GM12873 (cell line): ENCODE results near the gene ASAP2.

Experiments
- TF ChIP-seq, protein P1 (sequence below): IDR thresholded peaks from 2 replicates; pipeline ENCODE4 v1.5.1; 2012; ENCODE audit warnings: low read depth, mild to moderate bottlenecking, moderate library complexity, low read length, control low read depth; ENCODE audit not compliant: insufficient read depth; ENCODE audit errors: missing control alignments

ASAP2 gene

DNA sequence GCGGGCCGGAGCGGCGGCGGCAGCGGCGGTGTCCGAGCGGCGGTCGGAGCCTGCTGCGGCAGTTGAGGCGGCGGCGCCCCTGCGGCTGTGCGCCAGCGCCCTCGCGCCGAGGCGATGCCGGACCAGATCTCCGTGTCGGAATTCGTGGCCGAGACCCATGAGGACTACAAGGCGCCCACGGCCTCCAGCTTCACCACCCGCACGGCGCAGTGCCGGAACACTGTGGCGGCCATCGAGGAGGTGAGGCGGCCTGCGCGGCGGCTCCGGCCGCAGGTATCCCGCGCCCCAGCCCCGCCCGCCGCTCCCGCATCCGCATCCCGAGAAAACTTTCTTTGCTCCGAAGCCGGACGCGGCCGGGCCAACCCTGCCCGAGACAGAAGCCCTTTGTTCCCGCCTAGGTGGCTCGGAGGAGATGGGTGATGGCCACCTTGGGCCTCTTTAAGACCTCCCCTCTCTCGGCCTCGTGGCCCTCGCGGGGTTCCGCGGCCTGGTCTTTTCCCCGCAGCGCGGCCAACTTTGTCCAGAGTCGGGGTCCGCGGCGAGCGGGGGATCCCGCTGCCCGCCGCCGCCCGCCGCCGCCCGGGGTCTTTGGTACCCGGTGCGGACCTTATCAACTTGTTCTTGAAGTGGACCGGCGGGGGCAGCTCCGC lies 504 bp downstream of the ASAP2 start:
- TF ChIP-seq, protein P1, sequence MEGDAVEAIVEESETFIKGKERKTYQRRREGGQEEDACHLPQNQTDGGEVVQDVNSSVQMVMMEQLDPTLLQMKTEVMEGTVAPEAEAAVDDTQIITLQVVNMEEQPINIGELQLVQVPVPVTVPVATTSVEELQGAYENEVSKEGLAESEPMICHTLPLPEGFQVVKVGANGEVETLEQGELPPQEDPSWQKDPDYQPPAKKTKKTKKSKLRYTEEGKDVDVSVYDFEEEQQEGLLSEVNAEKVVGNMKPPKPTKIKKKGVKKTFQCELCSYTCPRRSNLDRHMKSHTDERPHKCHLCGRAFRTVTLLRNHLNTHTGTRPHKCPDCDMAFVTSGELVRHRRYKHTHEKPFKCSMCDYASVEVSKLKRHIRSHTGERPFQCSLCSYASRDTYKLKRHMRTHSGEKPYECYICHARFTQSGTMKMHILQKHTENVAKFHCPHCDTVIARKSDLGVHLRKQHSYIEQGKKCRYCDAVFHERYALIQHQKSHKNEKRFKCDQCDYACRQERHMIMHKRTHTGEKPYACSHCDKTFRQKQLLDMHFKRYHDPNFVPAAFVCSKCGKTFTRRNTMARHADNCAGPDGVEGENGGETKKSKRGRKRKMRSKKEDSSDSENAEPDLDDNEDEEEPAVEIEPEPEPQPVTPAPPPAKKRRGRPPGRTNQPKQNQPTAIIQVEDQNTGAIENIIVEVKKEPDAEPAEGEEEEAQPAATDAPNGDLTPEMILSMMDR: no peak

DNA sequence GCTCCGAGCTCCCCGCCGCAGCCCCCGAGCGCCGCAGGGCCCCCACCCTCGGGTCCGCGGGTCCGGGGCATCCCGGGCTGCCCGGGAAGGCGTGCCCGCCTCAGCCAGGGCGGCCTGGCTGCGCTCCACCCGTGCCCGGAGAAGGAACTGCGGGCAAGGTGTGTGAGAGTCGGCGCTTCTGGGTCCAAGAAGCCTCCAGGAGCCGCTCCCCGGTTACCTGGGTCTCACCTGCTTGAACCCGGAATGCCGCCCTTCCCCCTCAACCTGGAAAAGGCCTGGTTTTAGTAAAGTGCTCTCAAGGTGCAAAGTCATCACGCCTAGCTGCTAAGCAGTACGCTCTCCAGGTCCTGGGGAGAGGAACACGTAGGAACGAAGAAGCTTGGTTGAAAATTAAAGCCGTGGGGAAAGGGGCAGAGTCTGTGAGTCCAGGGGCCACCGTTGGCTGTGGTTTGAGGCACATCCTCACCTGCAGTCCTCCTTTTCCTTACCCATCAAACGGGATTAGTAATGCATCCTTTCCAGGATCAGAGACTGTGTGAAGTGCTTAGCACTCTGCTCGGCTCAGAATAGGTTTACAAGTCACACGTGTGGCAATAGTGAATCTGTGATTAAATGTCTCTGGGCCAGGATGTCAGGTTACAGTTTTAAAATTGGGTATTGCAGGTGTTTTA lies 1.2 kb downstream of the ASAP2 start:
- TF ChIP-seq, protein P1: no peak

DNA sequence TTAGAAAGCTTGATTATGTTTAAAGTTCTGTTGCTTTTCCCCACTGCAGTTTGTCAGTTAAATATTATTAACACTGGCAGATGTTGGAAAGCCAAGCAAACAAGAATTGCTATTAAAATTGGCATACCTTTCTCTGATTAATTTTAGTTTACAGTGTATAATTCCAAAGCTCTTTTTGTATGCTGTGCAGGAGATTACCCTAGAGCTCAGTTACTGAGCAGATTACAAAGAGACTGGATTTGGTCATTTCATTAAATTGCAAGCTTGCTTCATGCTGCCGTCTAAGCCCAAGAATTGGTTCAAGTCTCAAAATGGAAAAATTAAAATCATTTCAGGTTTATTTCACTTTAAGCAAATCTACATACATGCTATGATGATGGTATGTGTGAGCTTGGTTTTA lies 2.3 kb downstream of the ASAP2 start:
- TF ChIP-seq, protein P1: no peak

DNA sequence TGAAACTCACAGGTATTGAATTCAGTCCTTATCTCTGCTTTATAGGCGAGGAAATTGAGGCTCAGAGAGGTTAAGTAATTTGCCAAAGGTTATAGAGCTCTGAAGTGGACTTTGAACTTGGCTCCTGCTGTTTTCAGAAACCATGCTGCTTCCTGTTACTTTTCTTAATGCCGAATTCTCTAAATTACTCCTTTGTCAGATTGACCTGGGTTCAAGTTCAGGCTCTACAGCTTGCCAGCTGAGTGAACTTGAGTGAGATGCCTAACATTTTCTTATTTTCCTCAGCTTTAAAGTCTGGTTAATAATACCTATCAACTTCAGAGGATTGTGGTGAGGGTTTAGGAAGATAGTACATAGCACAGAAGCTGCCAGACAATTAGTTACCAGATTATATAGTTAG lies 3.4 kb downstream of the ASAP2 start:
- TF ChIP-seq, protein P1: no peak

- TF ChIP-seq, protein P1: no peak
Observed at GRCh38 chr2:9211496-9211895, 4.9 kb downstream of the ASAP2 start.

DNA sequence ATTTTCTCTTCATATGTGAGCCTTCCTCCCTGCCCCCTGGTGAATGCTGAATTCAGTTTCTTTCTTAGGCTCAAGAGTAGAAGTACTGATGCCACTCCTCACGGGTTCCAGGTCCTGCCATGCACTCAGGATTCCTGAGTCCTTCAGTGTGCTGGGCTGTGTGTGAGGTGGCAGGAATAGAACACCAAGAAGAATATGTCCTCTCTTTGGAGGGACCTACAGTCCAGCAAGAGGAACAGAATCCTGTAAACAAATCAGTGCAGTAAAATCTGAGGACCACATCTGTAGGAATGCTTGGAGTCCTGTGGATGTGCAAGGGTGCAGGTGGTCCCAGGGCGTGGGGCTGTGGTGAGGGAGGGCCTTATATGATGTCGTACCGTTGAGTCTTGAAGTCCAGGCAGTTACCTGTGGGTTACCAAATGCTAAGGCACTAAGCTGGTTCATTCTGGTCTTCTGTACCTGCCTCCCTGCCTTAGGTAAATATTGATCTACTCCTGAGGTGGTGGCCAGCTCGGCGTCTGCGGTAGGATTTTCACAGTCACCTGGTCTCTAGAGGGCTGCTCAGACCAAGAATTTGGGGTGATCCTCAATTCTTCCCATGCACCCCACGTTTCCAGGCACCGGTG lies 5.5 kb downstream of the ASAP2 start:
- TF ChIP-seq, protein P1: no peak

DNA sequence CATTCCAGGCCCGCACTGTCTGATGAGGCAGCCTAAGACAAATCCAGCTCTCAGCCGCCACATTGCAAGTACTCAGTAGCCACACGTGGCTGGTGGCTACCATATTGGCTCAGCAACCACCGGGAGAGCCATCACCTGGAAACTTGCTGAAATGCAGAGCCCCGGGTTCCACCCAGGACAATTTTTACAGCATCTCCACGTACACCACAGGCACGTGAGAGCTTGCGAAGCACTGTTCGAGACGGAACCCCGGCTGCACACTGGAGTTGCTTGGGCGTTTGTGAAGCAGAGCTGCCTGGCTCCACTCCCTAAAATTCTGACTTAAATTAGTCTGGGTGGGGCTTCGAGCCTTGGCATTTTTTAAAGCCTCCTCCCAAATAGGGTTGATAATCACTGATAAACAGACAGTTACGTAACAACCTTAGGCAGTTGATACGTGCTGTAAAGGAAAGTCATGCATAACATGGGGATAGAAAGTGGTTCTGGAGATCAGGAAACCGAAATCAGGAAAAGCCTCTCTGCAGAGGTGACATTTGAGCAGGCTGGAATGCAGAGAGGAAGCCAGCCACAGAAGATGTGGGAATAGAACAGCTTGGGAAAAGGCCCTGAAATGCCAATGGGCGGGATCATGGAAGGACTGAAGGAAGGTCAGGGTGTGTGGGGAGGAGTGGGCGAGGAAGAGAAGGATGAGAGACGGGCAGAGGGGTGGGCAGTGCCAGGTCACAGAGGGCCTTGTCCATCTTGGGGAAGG lies 6.2 kb downstream of the ASAP2 start:
- TF ChIP-seq, protein P1: no peak
